ENCODE measurements around the gene CRYAA. TPM values are rescaled to one million over a fixed set of nuclear protein-coding genes. Genes with fewer than 3 reads are reported as not detected.
"Not testable (repeated sequence)": the region's sequence is repeated elsewhere in the genome, so short reads cannot be mapped to it uniquely, and the experiment has no call there.

Gene CRYAA
- polyA plus RNA-seq, 3 donors = not detected

DNA sequence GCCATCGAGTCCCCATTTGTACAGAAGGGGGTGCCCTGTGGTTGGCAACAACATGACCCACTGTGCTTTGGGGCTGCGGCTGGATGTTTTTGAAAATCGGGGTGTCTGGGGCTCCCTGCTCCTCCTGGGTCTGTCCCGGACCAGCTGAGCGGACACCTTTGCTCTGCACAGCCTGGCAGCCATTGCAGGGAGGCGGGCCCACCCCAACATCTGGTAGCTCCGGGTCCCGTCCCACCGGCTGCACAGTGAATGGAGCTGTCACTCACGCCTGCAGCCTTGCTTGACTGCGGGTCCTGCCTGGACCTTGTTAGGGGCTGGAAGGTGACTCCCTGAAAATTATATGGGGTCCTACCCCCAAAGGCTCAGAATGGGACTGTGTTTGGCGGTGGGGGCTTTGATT is 5.1 kb downstream of the CRYAA start:
- WGBS, 3 donors = 26 to 87% (median 75%) methylated on average over 4 to 8 of the region's 12 CpGs

DNA sequence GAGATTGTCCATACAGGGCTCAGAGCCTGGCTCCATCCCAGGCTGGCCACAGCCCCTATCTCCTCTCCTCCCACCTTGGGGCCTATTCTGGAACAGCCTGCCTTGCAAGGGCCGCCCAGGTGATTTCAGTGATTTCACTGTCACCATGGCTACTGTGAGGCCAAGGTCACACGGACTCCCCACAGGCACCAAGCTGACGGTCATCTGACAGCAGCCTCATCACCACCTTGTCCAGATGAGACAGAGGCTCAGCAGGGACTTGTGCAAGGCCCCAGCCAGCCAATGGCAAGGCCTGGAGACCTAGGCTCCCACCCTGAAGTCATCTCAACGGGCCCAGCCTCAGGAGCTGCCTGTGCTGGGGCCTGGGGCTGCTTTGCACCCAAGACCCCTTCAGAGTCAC is 6.2 kb downstream of the CRYAA start:
- WGBS, 3 donors = no CpG with 5 or more reads among the region's 4 CpGs

More for the DNA sequence above, 5.1 kb downstream of the CRYAA start:
- not testable (repeated sequence) for H3K27ac ChIP-seq (ENCODE audit: low read depth, low read length)

GRCh38 chr21:43176621-43177020 is 7.8 kb downstream of the CRYAA start:
- WGBS, 3 donors = no CpG with 5 or more reads among the region's 16 CpGs
- H3K27ac ChIP-seq (ENCODE audit: low read depth, low read length) = not testable (repeated sequence)

More for the DNA sequence above, 6.2 kb downstream of the CRYAA start:
- H3K27ac ChIP-seq (ENCODE audit: low read depth, low read length) = not testable (repeated sequence)

DNA sequence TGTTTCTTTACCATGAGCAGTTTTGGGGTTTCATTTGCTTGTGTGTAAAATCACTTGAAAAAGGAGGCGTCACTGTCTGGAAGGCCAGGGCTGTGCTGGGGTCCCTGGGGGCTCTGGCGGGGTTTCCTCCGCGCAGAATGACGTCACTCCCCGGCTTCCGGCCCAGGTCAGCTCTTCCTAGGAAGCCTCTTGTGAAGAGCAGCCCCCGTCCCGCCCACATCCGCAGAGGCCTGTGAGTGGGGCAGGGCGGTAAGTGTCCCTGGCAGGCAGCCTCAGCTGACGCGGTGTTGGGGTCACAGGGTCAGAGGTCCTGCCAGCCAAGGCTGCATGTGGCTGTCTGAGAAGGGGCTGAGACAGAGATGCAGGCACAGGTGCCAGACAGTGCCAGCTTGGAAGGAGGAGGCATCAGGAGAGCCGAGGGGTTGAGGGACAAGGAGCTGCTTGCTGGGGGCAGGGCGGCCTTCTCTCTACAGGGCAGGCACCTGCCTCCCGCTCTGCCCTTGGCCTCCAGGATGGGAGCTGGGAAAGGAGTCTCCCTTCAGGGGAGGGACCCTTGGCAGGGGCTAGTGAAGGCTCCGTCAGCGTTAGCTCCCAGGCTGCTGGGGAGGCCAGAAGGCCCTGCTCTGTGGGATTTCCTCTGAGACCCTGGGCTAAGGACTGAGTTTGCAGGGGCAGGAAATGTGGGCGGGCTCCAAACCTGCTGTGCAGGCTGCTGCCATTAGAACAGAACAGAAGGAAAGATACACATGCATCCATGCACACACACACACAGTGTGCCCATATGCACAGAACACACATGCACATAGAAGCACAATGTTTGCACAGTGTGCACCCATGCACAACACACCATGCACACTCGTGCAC is 8.5 kb downstream of the CRYAA start:
- WGBS, 3 donors = no CpG with 5 or more reads among the region's 20 CpGs
- H3K27ac ChIP-seq (ENCODE audit: low read depth, low read length) = not testable (repeated sequence)

DNA sequence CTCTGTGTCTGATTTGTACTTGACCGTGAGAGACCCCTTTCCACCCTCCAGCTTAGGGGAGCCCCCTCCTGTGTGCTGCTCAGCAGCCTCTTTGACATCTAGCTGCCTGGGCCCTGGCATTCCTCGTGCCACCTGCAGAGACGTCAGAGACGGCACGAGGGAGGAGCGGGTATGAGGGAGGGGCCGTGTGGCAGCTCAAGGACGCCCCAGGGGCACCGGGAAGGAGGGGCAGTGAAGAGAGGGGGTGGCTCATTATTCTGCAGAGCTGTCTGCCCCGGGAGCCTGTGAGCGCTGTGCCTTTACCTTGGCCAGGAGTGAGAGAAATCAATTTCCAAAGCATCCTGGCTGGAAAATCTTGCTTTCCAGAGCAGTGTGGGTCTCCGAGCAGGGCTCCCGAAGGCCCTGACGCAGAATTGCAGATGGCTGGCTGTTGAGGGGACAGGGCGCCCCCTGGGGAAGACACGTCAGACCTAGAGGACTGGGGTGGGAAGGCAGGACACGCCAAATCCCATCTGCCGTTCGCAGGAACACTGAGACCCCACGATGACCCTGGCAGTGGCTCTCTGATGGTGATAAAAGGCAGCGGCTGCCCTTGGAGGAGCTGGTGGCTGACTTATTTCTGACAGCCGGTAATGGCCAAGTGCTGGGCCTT is 9.5 kb downstream of the CRYAA start:
- WGBS, 3 donors = no CpG with 5 or more reads among the region's 22 CpGs
- not testable (repeated sequence) for H3K27ac ChIP-seq (ENCODE audit: low read depth, low read length)

DNA sequence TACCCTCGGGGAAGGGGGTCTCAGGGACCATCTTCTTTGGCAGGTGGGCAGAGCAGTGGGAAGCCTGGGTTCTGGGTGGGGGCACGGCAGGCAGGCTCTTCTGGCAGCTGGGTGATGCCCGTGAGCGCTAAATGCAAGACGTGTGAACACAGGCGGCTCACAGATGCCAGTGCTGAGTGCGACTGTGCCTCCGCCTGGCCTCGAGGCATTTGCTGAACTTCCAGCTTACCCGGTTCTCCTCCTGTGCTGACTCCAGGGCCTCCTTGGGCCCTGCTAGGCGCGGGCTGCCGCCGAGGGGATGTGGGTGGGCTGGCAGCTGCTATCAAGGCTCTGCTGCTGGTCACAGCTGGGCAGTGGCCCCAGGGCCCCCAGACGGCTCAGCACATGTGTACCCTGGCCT is 12.2 kb downstream of the CRYAA start:
- WGBS, 3 donors = no CpG with 5 or more reads among the region's 15 CpGs
- H3K27ac ChIP-seq (ENCODE audit: low read depth, low read length) = not testable (repeated sequence)

DNA sequence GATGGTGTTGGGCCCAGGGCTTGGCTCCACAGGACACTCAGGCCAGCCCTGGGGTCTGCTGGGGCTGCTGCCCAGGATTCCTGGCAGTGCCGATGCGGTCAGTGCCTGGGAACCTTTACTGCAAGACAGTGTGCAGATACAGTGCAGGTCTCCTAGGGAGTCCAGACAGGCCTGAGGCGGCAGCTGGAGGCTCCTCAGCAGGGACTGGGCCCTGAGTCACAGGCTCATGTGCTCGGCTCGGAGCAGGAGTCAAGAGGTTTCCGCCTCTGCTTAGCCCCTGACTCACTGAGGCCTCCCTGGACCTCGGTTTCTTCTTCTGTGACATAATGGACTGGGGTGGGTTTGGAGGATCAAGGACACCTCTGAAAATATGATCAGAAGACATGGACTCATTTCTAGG is 18.5 kb downstream of the CRYAA start:
- WGBS, 3 donors = 83% methylated on average over 1 of the region's 7 CpGs; no CpG with 5 or more reads in 1 of the 3 donors
- H3K27ac ChIP-seq (ENCODE audit: low read depth, low read length) = not testable (repeated sequence)

- H3K27ac ChIP-seq (ENCODE audit: low read depth, low read length) = no peak overlapping the region
- WGBS, 3 donors = 93 to 95% (median 95%) methylated on average over 4 of the region's 4 CpGs
Observed at GRCh38 chr21:43187715-43188114, 18.9 kb downstream of the CRYAA start.

GRCh38 chr21:43188181-43188580 is 19.4 kb downstream of the CRYAA start:
- H3K27ac ChIP-seq (ENCODE audit: low read depth, low read length) = no peak overlapping the region
- 92 to 95% (median 95%) methylated on average over 8 of the region's 8 CpGs for WGBS, 3 donors

DNA sequence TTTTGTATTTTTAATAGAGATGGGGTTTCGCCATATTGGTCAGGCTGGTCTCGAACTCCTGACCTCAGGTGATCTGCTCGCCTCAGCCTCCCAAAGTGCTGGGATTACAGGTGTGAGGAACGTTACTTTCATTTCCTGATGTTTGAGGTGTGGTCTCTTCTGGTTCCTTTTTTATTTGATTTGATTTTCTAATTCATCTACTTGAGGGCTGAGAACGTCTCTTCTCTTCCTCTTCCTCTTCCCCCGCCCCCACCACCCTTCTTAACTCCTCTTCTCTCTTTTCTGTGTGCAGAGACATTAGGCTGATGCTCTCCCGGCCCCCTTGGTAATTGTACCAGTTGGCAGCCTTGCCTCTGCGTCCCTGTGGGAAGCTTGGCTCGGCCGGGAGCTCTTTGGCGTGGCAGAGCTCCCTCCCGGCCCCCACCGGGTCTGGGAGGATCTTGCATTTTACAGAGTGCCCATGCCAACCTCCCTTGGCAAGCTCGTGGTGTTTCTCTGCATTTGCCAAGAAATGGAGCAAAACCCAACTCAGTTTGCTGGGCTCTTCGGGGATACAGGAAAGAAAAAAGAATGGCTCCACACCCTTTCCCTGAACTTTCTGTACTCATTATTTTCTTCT is 19.9 kb downstream of the CRYAA start:
- WGBS, 3 donors = 41 to 55% (median 44%) methylated on average over 15 of the region's 15 CpGs
- H3K27ac ChIP-seq (ENCODE audit: low read depth, low read length) = no peak overlapping the region

DNA sequence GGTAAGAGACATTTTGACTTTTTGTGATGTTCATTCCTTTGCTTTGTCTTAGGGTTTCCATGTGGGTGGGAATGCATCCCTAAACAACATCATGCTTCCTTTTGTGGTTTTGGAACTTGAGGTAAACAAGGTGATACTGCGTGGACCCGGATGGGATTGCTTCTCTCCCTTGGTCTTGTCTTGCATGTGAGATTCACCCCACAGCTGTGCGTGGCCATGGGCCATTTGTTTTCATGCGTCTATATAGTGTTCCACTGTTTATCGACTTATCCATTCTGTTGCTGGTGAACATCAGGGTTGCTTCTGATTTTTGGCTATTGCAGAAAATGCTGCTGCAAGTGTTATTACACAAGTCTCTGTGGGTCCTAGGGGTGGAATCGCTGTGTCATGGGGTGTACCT is 21.1 kb downstream of the CRYAA start:
- WGBS, 3 donors = 92 to 98% (median 94%) methylated on average over 6 of the region's 6 CpGs
- no peak overlapping the region for H3K27ac ChIP-seq (ENCODE audit: low read depth, low read length)

DNA sequence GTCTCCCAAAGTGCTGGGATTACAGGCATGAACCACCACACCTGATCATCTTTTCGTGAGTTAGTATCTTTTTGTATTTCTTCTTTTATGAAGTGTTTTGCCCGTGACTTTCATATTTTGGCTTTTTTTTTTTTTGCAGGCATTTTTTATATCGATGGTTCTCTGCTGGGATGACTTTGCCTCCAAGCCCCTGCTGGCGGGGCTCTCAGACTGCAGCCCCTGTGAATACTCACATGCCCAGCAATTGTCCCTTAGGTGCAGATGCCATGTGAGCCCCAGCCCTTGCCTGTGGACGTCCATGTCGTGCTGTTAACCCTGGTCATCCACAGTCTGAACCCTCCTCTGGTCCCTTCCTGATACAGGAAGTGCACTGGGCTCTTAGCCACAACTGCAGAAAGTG is 21.7 kb downstream of the CRYAA start:
- H3K27ac ChIP-seq (ENCODE audit: low read depth, low read length) = no peak overlapping the region
- 80 to 93% (median 83%) methylated on average over 6 of the region's 6 CpGs for WGBS, 3 donors

GRCh38 chr21:43190951-43191350 is 22.1 kb downstream of the CRYAA start:
- WGBS, 3 donors = 60 to 90% (median 88%) methylated on average over 7 of the region's 7 CpGs

DNA sequence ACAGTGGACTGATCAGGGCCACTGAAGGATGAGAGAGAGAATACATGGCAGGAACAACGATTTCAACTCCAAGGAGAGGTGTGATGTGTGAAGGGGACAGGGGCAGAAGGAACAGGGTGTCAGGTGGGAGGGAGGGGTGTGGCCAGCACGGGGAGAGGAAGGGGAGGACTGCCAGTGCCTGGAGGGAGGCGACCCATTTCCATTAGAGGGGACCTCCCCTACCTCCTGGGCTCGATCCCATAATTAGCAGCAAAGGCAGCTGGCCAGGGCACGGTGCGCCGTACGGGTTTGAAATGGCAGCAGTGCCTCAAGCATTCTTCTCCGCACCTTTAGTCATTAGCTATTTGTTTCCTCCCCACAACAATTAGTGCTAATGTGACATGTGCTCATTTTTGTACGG is 22.7 kb downstream of the CRYAA start:
- no peak overlapping the region for H3K27ac ChIP-seq (ENCODE audit: low read depth, low read length)
- 75 to 76% (median 75%) methylated on average over 10 of the region's 10 CpGs for WGBS, 3 donors

More at GRCh38 chr21:43190951-43191350, 22.1 kb downstream of the CRYAA start:
- H3K27ac ChIP-seq (ENCODE audit: low read depth, low read length) = no peak overlapping the region

DNA sequence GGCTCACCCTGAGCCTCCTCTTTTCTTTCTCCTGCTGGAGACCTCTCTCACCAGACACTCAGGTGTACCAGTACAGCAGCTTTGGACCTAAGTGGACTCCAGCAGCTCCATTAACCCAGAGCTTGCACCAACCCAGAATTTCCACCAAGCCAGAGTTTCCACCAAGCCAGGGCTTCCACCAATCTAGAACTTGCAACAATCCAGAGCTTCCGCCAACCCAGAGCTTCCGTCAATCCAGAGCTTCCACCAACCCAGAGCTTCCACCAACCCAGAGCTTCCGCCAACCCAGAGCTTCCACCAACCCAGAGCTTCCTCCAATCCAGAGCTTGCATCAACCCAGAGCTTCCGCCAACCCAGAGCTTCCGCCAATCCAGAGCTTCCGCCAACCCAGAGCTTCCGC is 23.2 kb downstream of the CRYAA start:
- 88 to 95% (median 88%) methylated on average over 7 of the region's 7 CpGs for WGBS, 3 donors
- H3K27ac ChIP-seq (ENCODE audit: low read depth, low read length) = no peak overlapping the region

- WGBS, 3 donors = 84 to 87% (median 85%) methylated on average over 8 of the region's 8 CpGs
- no peak overlapping the region for H3K27ac ChIP-seq (ENCODE audit: low read depth, low read length)
Observed at GRCh38 chr21:43192501-43193081, 23.8 kb downstream of the CRYAA start.

DNA sequence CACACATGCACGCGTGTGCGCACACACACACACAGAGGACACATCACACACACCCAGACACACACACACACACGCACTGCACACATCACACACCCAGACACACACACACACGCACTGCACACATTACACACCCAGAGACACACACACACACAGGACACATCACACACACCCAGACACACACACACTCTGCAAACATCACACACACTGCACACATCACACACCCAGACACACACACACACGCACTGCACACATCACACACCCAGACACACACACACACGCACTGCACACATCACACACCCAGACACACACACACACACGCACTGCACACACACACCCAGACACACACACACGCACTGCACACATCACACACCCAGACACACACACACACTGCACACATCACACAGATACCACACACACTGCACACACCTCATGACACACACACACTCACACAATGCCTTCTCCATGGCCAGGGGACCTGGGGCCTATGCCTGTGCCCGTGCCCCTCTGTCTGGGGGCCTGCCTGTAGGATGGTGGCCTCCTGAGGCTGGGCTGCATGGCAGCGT is 24.4 kb downstream of the CRYAA start:
- no peak overlapping the region for H3K27ac ChIP-seq (ENCODE audit: low read depth, low read length)
- WGBS, 3 donors = 89 to 95% (median 90%) methylated on average over 10 to 11 of the region's 11 CpGs

- H3K27ac ChIP-seq (ENCODE audit: low read depth, low read length) = no peak overlapping the region
- 61 to 79% (median 62%) methylated on average over 19 of the region's 19 CpGs for WGBS, 3 donors
Observed at GRCh38 chr21:43193651-43194302, 25.0 kb downstream of the CRYAA start.
